Measurements from ENCODE around the gene COQ4.

- no peak for TF ChIP-seq CTCF (IDR thresholded peaks at IDR 0.05)
- TF ChIP-seq POLR2A (IDR thresholded peaks at IDR 0.05), result no peak
Observed at GRCh38 chr9:128358861-128359260, 36.2 kb downstream of the COQ4 start.

Data from esophagus squamous epithelium (tissue), 4 donors.